Neural progenitor cell (in vitro differentiated cells): ENCODE results near the gene KRT8. TPM values are rescaled to one million over a fixed set of nuclear protein-coding genes. Genes with fewer than 3 reads are reported as not detected.
A peak's percentile ranks its signal among the peaks of the same experiment; 100 is the strongest.

Experiments
- DNase-seq: peaks from one replicate; pipeline ENCODE4 v3.0.0-alpha.2; 2016; ENCODE audit warnings: low spot score
- H2AFZ ChIP-seq: fragments of 200-600 bp; sonication (generic); replicated peaks from 2 replicates; pipeline ENCODE4 v1.6.1; 2016; ENCODE audit warnings: antibody characterized with exemption
- H3F3A ChIP-seq: fragments of 200-600 bp; sonication (generic); 2 replicates; pipeline ENCODE4 v1.6.1; 2016; ENCODE audit warnings: antibody characterized with exemption, low read depth
- H3K27ac ChIP-seq: fragments of 200-600 bp; sonication (generic); 2 replicates; pipeline ENCODE4 v1.5.1; 2016; ENCODE audit warnings: mild to moderate bottlenecking
- H3K27me3 ChIP-seq: fragments of 200-600 bp; sonication (generic); 2 replicates; pipeline ENCODE4 v1.6.1; 2016; ENCODE audit warnings: mild to moderate bottlenecking, moderate library complexity
- H3K36me3 ChIP-seq: fragments of 200-600 bp; sonication (generic); 2 replicates; pipeline ENCODE4 v1.5.1; 2016
- H3K4me1 ChIP-seq: fragments of 200-600 bp; sonication (generic); 2 replicates; pipeline ENCODE4 v1.6.1; 2016; ENCODE audit warnings: mixed run types
- H3K4me2 ChIP-seq: fragments of 200-600 bp; sonication (generic); 2 replicates; pipeline ENCODE4 v1.6.1; 2016
- H3K4me3 ChIP-seq: fragments of 200-600 bp; sonication (generic); 2 replicates; pipeline ENCODE4 v1.5.1; 2016
- H3K79me2 ChIP-seq: fragments of 200-600 bp; sonication (generic); 2 replicates; pipeline ENCODE4 v1.6.1; 2016; ENCODE audit warnings: low read depth
- H3K9ac ChIP-seq: fragments of 200-600 bp; sonication (generic); 2 replicates; pipeline ENCODE4 v1.6.1; 2016
- H3K9me3 ChIP-seq: fragments of 200-600 bp; sonication (generic); 2 replicates; pipeline ENCODE4 v1.5.1; 2016; ENCODE audit warnings: low read depth
- H4K20me1 ChIP-seq: fragments of 200-600 bp; sonication (generic); 2 replicates; pipeline ENCODE4 v1.6.1; 2016; ENCODE audit warnings: low read depth
- H3K27ac Mint-ChIP-seq: 3 replicates; pipeline ENCODE4 v1.8.0; 2021; ENCODE audit warnings: mixed read lengths
- H3K27me3 Mint-ChIP-seq: 2 replicates; pipeline ENCODE4 v1.8.0; 2022; ENCODE audit warnings: low read depth, mild to moderate bottlenecking, inconsistent platforms, moderate library complexity, mixed read lengths; ENCODE audit not compliant: insufficient read depth
- H3K36me3 Mint-ChIP-seq: 3 replicates; pipeline ENCODE4 v1.8.0; 2021; ENCODE audit warnings: mixed read lengths
- H3K4me1 Mint-ChIP-seq: 3 replicates; pipeline ENCODE4 v1.8.0; 2021; ENCODE audit warnings: mixed read lengths
- H3K4me3 Mint-ChIP-seq: 3 replicates; pipeline ENCODE4 v1.8.0; 2021; ENCODE audit warnings: mild to moderate bottlenecking, moderate library complexity, mixed read lengths
- H3K9me3 Mint-ChIP-seq: 3 replicates; pipeline ENCODE4 v1.8.0; 2020; ENCODE audit warnings: mixed read lengths
- EZH2 ChIP-seq: fragments of 200-600 bp; sonication (generic); IDR thresholded peaks from 2 replicates; pipeline ENCODE4 v1.6.1; 2017; ENCODE audit warnings: antibody characterized with exemption, mild to moderate bottlenecking, moderate library complexity
- EZH2phosphoT487 ChIP-seq: fragments of 200-600 bp; sonication (generic); IDR thresholded peaks from 2 replicates; pipeline ENCODE4 v1.6.1; 2017; ENCODE audit warnings: antibody characterized with exemption
- total RNA-seq: library from RNA; depleted of rRNA; stranded (reverse); fragments of >200 nt; gene quantifications from 2 replicates; pipeline ENCODE4 v1.2.3, GENCODE V29; 2015; ENCODE audit warnings: low replicate concordance
- TF ChIP-seq, protein P1 (sequence below): fragments of 200-600 bp; sonication (generic); IDR thresholded peaks from 2 replicates; pipeline ENCODE4 v1.5.1; 2017; ENCODE audit warnings: antibody characterized with exemption, mild to moderate bottlenecking

Gene KRT8
- total RNA-seq, 1 donor from 2014 or later: 168 TPM

DNA sequence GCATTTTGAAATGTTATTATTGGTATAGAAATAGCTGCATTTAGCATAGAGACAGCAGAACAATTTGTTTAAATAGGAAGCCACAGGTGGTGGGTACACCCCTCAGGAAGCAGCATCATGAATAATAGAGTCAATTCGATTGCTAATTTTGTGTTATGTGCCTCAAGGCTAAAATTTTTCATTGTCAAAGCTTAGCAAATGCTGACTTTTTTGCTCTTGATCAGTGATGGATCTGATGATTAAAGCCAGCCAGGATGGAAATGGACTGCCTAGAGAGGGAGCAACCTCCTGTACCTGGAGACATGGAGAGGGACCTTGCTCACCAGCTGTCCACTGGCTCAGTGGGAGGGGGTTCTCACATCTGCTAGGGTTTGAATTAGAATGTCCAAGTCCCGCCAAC, 4.5 kb upstream of the KRT8 start:
- no peaks in the 10 kb centered on the region for H3K36me3 Mint-ChIP-seq

DNA sequence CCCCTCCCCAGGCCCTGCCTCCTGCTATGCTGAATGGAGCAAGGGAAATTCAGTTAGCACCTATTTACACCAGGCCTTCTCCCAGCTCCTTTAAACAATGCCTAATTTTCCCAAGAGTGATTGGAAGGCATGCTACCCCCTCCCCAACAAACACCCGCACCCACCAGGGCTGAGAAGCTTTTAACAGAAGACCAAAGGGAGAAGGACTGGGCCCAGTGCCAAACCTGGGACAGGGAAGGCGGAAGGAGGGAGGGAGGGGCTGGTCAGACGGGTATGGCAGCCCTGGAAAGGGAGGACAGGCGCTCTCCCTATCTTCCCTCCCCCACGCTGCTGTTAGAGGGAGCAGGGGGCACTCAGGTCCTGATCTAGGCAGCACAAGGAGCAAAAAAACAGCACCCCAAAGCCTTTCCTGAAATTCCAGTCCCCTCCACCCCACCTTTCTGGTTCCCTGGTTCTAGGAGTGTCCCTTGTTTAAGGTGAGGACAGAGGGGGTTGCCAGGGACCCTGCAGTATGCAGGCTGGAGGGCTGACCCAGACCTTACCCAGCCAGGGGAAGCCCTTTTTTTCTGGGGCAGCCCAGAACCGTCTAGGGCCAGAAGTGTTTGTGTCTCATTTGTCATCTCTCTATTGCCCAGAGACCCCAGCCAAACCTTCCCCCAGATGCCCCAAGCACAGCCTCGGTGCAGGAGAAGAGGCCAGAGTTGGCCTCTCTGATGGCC, 2.4 kb upstream of the KRT8 start:
- Histone ChIP-seq H3K4me3 (no peak overlapping the region), H3K36me3 (no peaks in the 10 kb centered on the region), H3K27ac (no peak overlapping the region), H3K4me2 (no peak overlapping the region), H3F3A (peaks cover 16% of the 10 kb centered on the region), H2AFZ (peak overlapping the region; percentile 35), H3K9me3 (no peaks in the 10 kb centered on the region), H3K4me1 (peaks cover 6% of the 10 kb centered on the region), H3K9ac (no peak overlapping the region), H3K27me3 (no peaks in the 10 kb centered on the region), H3K79me2 (peaks cover 18% of the 10 kb centered on the region), H4K20me1 (peaks cover 5% of the 10 kb centered on the region)
- DNase-seq: no peak
- TF ChIP-seq EZH2phosphoT487 (no peak), EZH2 (no peak)
- TF ChIP-seq, protein P1, sequence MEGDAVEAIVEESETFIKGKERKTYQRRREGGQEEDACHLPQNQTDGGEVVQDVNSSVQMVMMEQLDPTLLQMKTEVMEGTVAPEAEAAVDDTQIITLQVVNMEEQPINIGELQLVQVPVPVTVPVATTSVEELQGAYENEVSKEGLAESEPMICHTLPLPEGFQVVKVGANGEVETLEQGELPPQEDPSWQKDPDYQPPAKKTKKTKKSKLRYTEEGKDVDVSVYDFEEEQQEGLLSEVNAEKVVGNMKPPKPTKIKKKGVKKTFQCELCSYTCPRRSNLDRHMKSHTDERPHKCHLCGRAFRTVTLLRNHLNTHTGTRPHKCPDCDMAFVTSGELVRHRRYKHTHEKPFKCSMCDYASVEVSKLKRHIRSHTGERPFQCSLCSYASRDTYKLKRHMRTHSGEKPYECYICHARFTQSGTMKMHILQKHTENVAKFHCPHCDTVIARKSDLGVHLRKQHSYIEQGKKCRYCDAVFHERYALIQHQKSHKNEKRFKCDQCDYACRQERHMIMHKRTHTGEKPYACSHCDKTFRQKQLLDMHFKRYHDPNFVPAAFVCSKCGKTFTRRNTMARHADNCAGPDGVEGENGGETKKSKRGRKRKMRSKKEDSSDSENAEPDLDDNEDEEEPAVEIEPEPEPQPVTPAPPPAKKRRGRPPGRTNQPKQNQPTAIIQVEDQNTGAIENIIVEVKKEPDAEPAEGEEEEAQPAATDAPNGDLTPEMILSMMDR: no peak
- Mint-ChIP-seq H3K9me3 (no peaks in the 10 kb centered on the region), H3K4me1 (peaks cover 45% of the 10 kb centered on the region), H3K27ac (peak overlapping the region; percentile 27), H3K36me3 (no peaks in the 10 kb centered on the region), H3K27me3 (peaks cover 10% of the 10 kb centered on the region), H3K4me3 (peak overlapping the region; percentile 53)

More for the DNA sequence above, 4.5 kb upstream of the KRT8 start:
- no peak overlapping the region for H3K4me2 ChIP-seq
- no peak for TF ChIP-seq EZH2
- no peak for TF ChIP-seq EZH2phosphoT487
- TF ChIP-seq, protein P1: no peak
- Mint-ChIP-seq H3K27me3 (peaks cover 10% of the 10 kb centered on the region), H3K27ac (no peak overlapping the region), H3K4me1 (peaks cover 38% of the 10 kb centered on the region), H3K9me3 (no peaks in the 10 kb centered on the region), H3K4me3 (no peak overlapping the region)
- H3K27ac ChIP-seq: no peak overlapping the region
- peaks cover 2% of the 10 kb centered on the region for H3K79me2 ChIP-seq
- no peak for DNase-seq
- no peaks in the 10 kb centered on the region for H4K20me1 ChIP-seq
- H3K27me3 ChIP-seq: no peaks in the 10 kb centered on the region
- H3K9ac ChIP-seq: no peak overlapping the region
- H3F3A ChIP-seq: peaks cover 16% of the 10 kb centered on the region
- peaks cover 6% of the 10 kb centered on the region for H3K4me1 ChIP-seq
- no peak overlapping the region for H2AFZ ChIP-seq
- no peak overlapping the region for H3K4me3 ChIP-seq
- H3K36me3 ChIP-seq: no peaks in the 10 kb centered on the region
- H3K9me3 ChIP-seq: no peaks in the 10 kb centered on the region

DNA sequence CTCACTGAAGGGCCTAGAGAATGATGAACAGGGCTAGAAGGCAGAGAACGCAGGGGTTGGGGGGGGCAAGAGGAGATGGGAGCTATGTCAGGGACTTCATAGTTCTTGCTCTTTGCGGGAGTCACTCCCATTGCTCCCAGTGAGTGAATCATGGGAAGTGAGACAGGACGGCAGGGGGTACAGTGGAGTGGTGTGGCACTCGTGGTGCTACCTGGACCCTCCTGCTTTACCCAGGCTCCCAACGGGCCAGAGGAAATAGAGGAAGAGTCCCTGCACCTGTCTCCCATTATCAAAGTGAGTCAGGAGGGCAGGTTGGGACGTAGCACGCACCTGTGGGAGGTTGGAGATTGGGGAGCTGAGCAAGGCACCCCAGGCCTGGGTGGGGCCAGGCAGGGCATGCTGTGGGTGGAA, 1.3 kb upstream of the KRT8 start:
- Histone ChIP-seq H2AFZ (no peak overlapping the region), H3K36me3 (no peaks in the 10 kb centered on the region), H3K79me2 (peaks cover 22% of the 10 kb centered on the region), H3K27ac (no peak overlapping the region), H3K9ac (no peak overlapping the region), H3F3A (peaks cover 16% of the 10 kb centered on the region), H3K27me3 (no peaks in the 10 kb centered on the region), H4K20me1 (peaks cover 9% of the 10 kb centered on the region), H3K4me1 (peaks cover 6% of the 10 kb centered on the region), H3K4me2 (no peak overlapping the region), H3K4me3 (no peak overlapping the region), H3K9me3 (no peaks in the 10 kb centered on the region)
- H3K4me1 Mint-ChIP-seq: peaks cover 45% of the 10 kb centered on the region
- H3K27ac Mint-ChIP-seq: peak overlapping the region; percentile 90
- no peaks in the 10 kb centered on the region for H3K9me3 Mint-ChIP-seq
- H3K4me3 Mint-ChIP-seq: peak overlapping the region; percentile 13
- H3K27me3 Mint-ChIP-seq: peaks cover 10% of the 10 kb centered on the region
- no peaks in the 10 kb centered on the region for H3K36me3 Mint-ChIP-seq
- TF ChIP-seq, protein P1: no peak
- TF ChIP-seq EZH2phosphoT487 (no peak), EZH2 (no peak)
- DNase-seq: no peak
